NCI-H1105 treated with DMSO at 0.1 percent for 48 hours (cell line): ENCODE results near the gene ZNF532.

Source experiments
- DNase-seq: peaks from one replicate; lab custom pipeline; 2025; lab: John Stamatoyannopoulos, UW

Gene ZNF532

GRCh38 chr18:58977223-58977622 is 112.5 kb downstream of the ZNF532 start:
- no peak for DNase-seq

DNA sequence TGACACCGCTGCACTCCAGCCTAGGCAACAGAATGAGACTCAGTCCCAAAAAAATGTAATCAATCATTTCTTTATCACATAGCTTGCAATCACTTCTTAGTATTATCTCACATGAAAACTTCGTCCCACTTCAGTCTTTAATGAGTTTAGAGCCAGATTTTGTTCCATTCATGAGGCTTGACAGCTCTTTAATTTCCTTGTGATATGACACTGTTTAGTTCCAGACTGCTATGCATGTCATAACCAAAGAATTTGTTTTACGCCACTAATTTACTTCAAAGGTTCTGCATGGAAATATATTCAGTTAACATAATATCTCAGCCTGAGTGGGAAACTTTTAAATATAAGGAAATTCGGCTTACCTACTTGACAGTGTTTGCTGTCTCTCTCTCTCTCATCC is 113.1 kb downstream of the ZNF532 start:
- no peak for DNase-seq

GRCh38 chr18:58978916-58979315 is 114.2 kb downstream of the ZNF532 start:
- no peak for DNase-seq

GRCh38 chr18:58979615-58980014 is 114.9 kb downstream of the ZNF532 start:
- DNase-seq, result no peak

DNA sequence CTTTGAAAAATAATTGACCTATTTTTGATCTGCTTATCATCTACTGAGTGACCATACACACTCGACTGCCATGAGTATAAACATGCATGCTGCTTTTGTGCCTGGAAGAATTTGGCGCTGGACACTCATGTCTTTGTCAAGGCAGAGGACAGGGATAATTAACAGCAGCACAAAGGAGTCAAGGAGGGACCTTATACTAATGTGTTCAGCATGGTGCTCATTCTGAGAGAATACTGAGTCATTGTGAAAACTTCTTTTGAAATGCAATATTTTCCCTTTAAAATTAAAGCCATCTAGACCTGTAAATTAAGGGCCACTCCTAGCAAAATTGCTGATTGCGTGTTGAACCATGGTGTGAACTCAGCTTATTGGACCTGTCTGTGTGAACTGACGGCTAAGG is 116.3 kb downstream of the ZNF532 start:
- no peak for DNase-seq

DNA sequence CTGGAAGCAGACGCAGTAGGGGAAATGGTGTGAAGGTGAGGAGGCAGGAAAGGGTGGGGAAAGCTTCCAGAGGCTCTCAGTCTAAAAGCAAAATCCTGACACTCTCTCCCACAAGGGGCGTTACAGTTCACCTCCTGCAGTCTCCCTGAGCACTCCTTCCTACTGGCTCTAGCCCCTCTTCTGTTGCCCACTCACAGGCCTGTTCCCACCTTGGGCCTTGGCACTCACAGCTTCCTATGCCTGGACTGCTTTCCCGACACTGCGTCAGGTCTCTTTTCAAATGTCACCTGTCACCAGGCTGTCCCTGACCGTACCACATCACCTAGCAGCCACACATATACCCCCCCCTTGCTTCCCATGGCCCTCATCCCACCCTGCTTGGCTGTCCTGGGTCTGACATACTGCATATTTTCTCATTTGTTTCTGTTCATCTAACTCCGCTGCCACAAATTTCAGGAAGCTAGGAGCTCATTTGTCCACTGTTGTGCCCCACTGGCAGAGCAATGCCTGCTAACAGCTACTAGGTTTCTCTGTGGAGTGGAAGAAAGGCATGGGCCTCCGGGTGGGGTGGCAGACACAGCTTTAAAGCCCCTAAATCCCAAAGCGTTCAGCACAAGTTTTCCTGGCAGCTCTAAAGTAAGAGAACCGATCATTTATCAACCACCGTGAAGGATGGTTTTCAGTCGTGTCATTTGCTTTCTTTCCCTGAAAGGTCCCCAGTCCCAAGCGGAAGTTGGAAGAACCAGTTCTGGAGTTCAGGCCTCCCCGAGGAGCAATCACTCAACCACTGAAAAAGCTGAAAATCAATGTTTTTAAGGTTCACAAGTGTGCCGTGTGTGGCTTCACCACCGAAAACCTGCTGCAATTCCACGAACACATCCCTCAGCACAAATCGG is 118.8 kb downstream of the ZNF532 start:
- no peak for DNase-seq

DNA sequence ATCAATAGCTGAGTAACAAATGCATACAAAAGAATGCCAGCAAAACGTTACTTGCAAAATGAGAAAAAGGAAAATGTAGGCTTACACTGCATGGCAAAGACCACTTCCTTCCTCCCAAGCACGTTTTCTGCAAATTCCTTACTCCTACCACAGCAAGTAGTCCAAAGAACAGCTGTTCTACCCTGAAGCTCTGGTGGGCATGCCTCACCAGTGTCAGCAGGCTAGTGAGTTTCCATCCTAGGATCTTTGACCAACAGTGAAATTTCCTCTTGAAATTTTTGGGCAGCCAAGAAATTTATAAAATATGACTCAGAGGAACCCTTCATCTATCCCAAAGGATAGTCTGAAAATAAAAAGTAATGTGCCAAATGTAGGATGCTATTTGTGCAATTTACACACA is 123.9 kb downstream of the ZNF532 start:
- no peak for DNase-seq

DNA sequence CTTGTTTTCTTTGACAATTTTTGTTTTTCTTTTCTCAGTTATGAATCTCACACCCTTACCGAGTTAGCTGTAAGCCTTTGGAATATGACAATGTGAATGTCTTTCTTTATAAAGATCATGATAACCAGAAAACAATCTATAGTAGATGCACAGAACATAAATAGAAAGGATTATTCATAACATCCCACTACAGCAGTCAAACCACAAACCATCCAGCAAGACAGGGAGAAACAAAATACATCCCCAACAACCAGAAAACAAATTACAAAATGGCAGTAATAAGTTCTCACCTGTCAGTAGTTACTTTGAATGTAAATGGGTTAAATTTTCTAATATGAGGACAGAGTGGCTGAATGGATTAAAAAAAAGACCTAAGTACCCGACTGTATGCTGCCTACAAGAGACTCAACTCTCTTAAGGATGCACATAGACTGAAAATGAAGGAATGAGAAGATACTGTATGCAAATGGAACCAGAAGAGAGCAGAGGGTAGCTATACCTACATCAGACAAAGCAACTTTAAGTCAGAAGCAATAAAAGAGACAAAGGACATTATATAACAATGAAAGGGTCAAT is 124.6 kb downstream of the ZNF532 start:
- DNase-seq, result no peak

DNA sequence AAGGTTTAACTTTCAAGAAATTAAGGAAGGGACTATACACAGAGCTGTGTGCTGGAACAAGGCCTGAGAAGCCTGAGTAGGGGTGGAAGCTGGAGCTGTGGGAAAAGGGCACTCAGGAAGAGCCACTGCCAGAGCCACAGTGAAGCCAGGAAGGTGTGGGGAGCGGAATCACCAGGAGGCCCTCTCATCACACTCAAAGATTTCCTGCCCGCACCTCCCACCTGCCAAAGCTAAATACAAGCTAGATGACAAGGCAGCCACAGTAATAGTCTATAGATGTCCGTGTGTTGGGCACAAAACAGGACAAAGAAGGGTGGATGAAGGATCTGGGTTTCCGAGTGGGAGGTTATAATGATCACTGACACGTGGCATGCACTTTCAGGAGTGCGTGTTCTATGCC is 126.0 kb downstream of the ZNF532 start:
- no peak for DNase-seq

DNA sequence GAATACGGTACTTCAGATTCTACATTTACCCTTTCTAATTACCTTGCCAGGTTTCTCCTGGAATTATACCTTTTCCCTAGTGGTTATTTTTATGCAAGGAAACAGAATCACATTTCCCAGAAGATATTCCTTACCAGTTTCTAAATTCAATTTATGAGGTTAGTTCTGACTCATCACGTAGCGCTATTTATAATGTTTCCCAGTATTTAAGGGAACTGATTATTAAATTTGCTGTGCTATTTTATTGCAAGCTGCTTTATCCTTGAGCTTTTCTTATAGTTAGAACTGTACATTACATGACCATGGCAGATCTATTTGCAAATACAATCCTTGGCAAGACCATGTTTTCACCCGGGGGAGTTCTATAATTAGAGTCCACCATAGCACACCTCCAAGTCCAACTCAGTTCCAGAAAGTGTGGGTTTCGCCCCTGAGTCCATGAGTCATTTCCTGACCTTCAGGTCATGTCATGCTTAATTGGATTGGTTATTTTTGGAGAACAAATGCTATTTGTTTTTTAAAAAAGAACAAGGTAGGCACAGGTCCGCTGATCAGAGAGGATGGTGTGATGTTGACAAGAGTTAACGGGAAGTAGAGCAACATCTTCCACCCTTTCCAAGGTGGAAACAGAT is 126.6 kb downstream of the ZNF532 start:
- DNase-seq, result no peak

GRCh38 chr18:58992301-58993231 is 127.9 kb downstream of the ZNF532 start:
- no peak for DNase-seq

- DNase-seq, result no peak
Measured at GRCh38 chr18:58993260-58993659, 128.6 kb downstream of the ZNF532 start.

GRCh38 chr18:58995663-58996062 is 131.0 kb downstream of the ZNF532 start:
- no peak for DNase-seq

DNA sequence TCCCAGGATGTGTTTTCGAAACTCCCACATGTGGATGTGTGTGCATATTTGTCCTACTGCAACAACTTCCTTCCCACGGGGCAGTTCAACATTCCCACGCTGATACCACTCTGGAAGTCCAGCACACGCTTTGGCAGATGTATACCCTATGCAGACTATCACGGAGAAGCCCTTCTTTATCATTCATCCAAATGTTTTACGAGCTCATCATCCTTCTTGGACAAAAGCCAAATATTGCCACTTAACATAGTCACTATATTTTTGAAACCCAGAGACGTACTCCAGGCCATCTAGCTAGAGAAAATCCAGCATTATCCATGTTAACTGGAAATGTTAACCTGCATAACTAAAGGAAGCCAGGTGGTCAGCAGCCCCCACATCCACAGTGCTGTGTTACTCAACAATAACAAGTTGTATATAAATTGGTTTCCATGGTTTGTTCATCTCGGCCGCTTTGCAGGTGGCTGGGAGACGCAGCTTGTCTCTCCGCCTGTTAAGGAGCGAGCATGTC is 131.5 kb downstream of the ZNF532 start:
- DNase-seq, result peak; percentile 18

DNA sequence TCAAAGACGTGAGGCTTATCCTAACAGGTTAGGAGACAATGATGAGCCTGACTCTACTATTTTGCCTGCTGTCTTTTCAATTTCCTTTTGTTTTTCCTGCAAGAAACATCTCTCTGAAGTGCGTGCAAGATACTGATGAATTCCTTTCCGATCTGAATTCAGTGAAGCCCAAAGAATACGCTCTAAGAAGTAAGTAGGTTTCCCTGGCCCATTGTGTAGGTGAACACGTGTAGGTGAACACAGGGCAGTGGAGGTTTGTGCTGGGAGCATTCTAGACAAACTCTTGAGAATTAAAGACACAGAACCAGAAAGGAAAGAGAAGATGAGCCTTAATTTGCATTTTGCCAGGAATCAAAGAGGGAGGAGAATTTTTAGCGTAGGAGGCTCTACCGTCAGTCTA is 132.0 kb downstream of the ZNF532 start:
- DNase-seq, result no peak

GRCh38 chr18:58997811-58998337 is 133.2 kb downstream of the ZNF532 start:
- DNase-seq, result no peak

DNA sequence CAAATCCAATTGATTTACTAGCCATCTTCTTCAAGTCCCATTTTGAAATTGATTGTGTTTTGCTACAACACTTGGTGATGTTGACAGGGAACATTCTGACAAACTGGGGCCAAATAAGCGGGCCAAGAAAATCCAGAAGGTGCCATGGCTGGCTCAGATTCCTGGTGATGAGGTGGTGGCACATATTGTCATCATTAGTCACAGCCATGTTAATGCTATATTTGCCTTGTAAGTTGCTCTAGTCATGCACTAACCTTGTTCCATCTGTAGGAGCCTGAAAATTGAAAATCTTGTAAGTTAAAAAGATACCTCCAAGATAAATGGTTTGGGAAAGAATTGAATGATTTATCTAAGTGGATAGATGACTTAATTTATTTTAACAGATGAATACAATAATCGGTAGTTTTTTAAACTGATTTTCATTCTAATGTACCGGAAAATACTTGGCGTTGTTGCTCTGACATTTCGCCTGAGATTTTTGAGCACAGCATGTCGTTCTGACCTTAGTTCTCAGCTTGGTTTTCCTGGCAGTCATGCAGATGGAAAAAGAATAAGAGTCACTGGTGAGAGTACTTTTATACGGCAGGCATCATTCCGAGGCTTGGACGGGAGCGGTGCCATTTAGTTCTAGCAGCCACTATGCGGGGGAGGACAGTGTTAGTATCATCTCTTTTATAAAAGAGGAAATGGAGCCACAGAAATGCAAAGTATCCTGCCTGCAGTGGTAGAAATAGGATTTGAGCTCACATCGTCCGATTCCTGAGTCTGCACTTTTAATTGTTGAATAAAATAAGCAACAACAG is 133.9 kb downstream of the ZNF532 start:
- DNase-seq, result no peak

DNA sequence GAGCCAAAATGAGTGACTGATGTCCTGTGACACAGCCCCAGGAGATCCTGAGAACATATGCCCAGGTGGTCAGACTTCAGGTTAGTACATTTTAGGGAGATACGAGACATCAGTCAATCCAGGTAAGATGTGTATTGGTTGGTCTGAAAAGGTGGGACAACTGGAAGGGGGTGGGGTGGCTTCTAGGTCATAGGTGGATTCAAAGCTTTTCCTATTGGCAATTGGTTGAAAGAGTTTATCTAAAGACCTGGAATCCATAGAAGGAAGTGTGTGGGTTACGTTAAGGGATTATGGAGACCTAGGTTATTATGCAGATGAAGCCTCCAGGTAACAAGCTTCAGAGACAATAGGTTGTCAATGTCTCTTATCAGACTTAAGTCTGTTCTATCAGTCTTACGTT is 136.5 kb downstream of the ZNF532 start:
- no peak for DNase-seq

- no peak for DNase-seq
Measured at GRCh38 chr18:59001721-59002120, 137.0 kb downstream of the ZNF532 start.

- no peak for DNase-seq
Measured at GRCh38 chr18:59002974-59003594, 138.4 kb downstream of the ZNF532 start.
